ENCODE data around the gene TWNK.
"Not testable (repeated sequence)": the region's sequence is repeated elsewhere in the genome, so short reads cannot be mapped to it uniquely, and the experiment has no call there.

DNA sequence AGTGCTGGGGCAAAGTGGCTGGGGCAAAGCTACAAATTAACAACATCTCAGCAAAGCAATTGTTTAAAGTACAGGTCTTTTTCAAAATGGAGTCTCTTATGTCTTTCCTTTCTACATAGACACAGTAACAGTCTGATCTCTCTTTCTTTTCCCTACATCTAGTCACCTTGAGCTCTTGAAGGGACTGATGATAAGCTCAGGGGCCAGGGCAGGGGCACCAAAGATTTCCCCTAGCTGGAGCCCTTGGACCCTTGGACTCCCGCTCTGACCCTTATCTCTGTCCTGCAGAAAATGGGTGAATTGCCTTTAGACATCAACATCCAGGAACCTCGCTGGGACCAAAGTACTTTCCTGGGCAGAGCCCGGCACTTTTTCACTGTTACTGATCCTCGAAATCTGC, 47.1 kb downstream of the TWNK start:
- not testable (repeated sequence) for TF ChIP-seq POLR2A (IDR thresholded peaks at IDR 0.05; ENCODE audit: low read depth, low read length); PAX5 (IDR thresholded peaks at IDR 0.05; ENCODE audit: insufficient read depth, low read length, severe bottlenecking); POLR2AphosphoS5 (IDR thresholded peaks at IDR 0.05; ENCODE audit: low read depth, low read length); SPI1 (IDR thresholded peaks at IDR 0.05; ENCODE audit: low read depth, low read length); TAF1 (IDR thresholded peaks at IDR 0.05; ENCODE audit: low read depth, low read length); POU2F2 (IDR thresholded peaks at IDR 0.05; ENCODE audit: low read depth, low read length)

Data from GM12891 (cell line).